D721Med (cell line): ENCODE data around the gene ZNF160.
"Not testable (repeated sequence)": the region's sequence is repeated elsewhere in the genome, so short reads cannot be mapped to it uniquely, and the experiment has no call there.

ENCODE experiments used
- DNase-seq: peaks from one replicate; pipeline ENCODE4 v3.0.0; 2011; ENCODE audit warnings: low spot score; ENCODE audit not compliant: insufficient read length
- FAIRE-seq: peaks from 2 replicates; lab custom pipeline; 2011; peaks lifted over from hg19 to GRCh38; lab: Jason Lieb, UNC
- CTCF ChIP-seq: IDR thresholded peaks from 2 replicates; pipeline ENCODE4 v1.5.1; 2012; ENCODE audit warnings: mild to moderate bottlenecking, control low read depth; ENCODE audit not compliant: insufficient read depth; ENCODE audit errors: missing control alignments

ZNF160 gene

GRCh38 chr19:53037101-53038097 lies 65.8 kb downstream of the ZNF160 start:
- TF ChIP-seq CTCF: no peak
- DNase-seq (peak; percentile 47), FAIRE-seq (no peak)

- FAIRE-seq: no peak
These were observed 68.1 kb downstream of the ZNF160 start for GRCh38 chr19:53034948-53035675.

DNA sequence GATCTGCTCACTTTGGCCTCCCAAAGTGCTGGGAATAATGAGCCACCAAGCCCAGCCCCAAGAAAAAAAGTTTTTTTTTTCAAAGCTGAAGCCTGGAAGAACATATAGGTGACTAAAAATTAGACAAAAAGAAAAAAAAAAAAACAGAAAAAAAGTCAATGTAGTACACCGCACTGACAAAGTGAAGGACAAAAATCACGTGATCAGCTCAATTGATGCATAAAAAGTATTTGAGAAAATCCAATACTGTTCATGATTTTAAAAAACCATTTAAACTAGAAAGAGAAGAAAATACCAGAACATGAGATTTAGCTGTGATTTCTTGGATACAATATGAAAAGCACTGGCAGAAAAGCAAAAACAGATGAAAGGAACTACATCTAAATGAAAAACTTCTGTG lies 69.2 kb downstream of the ZNF160 start:
- no peak for TF ChIP-seq CTCF
- FAIRE-seq (no peak), DNase-seq (no peak)

More at GRCh38 chr19:53034948-53035675, 68.1 kb downstream of the ZNF160 start:
- TF ChIP-seq CTCF: no peak
- DNase-seq: no peak

GRCh38 chr19:53028306-53028705 lies 74.9 kb downstream of the ZNF160 start:
- FAIRE-seq, DNase-seq: not testable (repeated sequence)

DNA sequence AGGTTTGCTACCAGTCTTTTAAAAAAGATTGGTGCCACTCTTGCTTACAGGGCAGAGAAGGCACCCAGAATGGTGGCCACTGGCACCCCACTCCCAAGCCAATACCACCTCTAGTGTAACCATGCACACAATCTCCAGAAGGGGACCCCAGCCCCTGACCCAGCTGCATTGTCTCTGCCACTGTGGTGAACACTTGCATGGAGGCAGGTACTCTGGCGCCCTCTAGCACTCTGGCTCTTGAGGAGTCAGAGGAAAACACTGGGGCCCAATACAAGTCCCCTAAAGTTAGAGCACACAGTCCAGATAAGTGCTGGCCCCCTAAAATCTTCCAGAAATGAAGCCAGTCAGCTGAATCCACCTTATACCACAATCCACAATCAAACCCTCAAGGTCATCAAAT lies 83.5 kb downstream of the ZNF160 start:
- FAIRE-seq (no peak), DNase-seq (no peak)
- peak; percentile 24 for TF ChIP-seq CTCF
